SH-SY5Y (cell line): ENCODE measurements around the gene PDE4D.

ENCODE experiments used
- GATA2 ChIP-seq: IDR thresholded peaks from 2 replicates; pipeline ENCODE4 v1.6.1; 2011; ENCODE audit warnings: mild to moderate bottlenecking, low read depth, low read length
- GATA3 ChIP-seq: IDR thresholded peaks from 2 replicates; pipeline ENCODE4 v1.6.1; 2011; ENCODE audit warnings: low read depth, mild to moderate bottlenecking, low read length, moderate library complexity

- TF ChIP-seq GATA2, result no peak
- TF ChIP-seq GATA3, result no peak
Measured at GRCh38 chr5:59768152-59769040, 125.1 kb downstream of the PDE4D start.
